ENCODE measurements around the gene GRIK3.
"Not testable (repeated sequence)": the region's sequence is repeated elsewhere in the genome, so short reads cannot be mapped to it uniquely, and the experiment has no call there.

The GRIK3 gene

GRCh38 chr1:37034121-37035013, at the start of gene GRIK3:
Gene GRIK3, minus strand, starts transcription at chr1:37034515. Its CDS starts 407 bp downstream, at chr1:37034108.
- no peak for DNase-seq (ENCODE audit: low spot score)

GRCh38 chr1:37084013-37084412, 49.7 kb upstream of the GRIK3 start:
- no peak for DNase-seq (ENCODE audit: low spot score)

GRCh38 chr1:37083603-37084002, 49.3 kb upstream of the GRIK3 start:
- DNase-seq (ENCODE audit: low spot score), result no peak

- DNase-seq (ENCODE audit: low spot score), result not testable (repeated sequence)
These were observed 46.1 kb upstream of the GRIK3 start for GRCh38 chr1:37080296-37080986.

GRCh38 chr1:37078866-37079265, 44.6 kb upstream of the GRIK3 start:
- no peak for DNase-seq (ENCODE audit: low spot score)

- no peak for DNase-seq (ENCODE audit: low spot score)
These were observed 41.9 kb upstream of the GRIK3 start for GRCh38 chr1:37076168-37076567.

GRCh38 chr1:37073854-37074379, 39.6 kb upstream of the GRIK3 start:
- no peak for DNase-seq (ENCODE audit: low spot score)

GRCh38 chr1:37073152-37073853, 39.0 kb upstream of the GRIK3 start:
- DNase-seq (ENCODE audit: low spot score), result no peak

GRCh38 chr1:37071829-37072228, 37.5 kb upstream of the GRIK3 start:
- no peak for DNase-seq (ENCODE audit: low spot score)

- no peak for DNase-seq (ENCODE audit: low spot score)
These were observed 35.8 kb upstream of the GRIK3 start for GRCh38 chr1:37070126-37070525.

- no peak for DNase-seq (ENCODE audit: low spot score)
These were observed 35.1 kb upstream of the GRIK3 start for GRCh38 chr1:37069406-37069805.

GRCh38 chr1:37068897-37069296, 34.6 kb upstream of the GRIK3 start:
- no peak for DNase-seq (ENCODE audit: low spot score)

- DNase-seq (ENCODE audit: low spot score), result no peak
These were observed 33.9 kb upstream of the GRIK3 start for GRCh38 chr1:37068260-37068659.

- DNase-seq (ENCODE audit: low spot score), result no peak
These were observed 29.7 kb upstream of the GRIK3 start for GRCh38 chr1:37064039-37064438.

GRCh38 chr1:37059346-37059745, 25.0 kb upstream of the GRIK3 start:
- no peak for DNase-seq (ENCODE audit: low spot score)

GRCh38 chr1:37058424-37058988, 24.2 kb upstream of the GRIK3 start:
- DNase-seq (ENCODE audit: low spot score), result no peak

- DNase-seq (ENCODE audit: low spot score), result no peak
These were observed 22.0 kb upstream of the GRIK3 start for GRCh38 chr1:37056325-37056724.

- no peak for DNase-seq (ENCODE audit: low spot score)
These were observed 21.3 kb upstream of the GRIK3 start for GRCh38 chr1:37055631-37056030.

- no peak for DNase-seq (ENCODE audit: low spot score)
These were observed 18.9 kb upstream of the GRIK3 start for GRCh38 chr1:37053173-37053572.

GRCh38 chr1:37052120-37052519, 17.8 kb upstream of the GRIK3 start:
- DNase-seq (ENCODE audit: low spot score), result no peak

- no peak for DNase-seq (ENCODE audit: low spot score)
These were observed 17.0 kb upstream of the GRIK3 start for GRCh38 chr1:37051346-37051745.

GRCh38 chr1:37047542-37047941, 13.2 kb upstream of the GRIK3 start:
- DNase-seq (ENCODE audit: low spot score), result no peak

Data from CD4-positive, alpha-beta T cell treated with Interleukin-6 at 100 ng/mL for 8 hours (primary cell).